ENCODE measurements around the gene SPAG9.
"Not testable (repeated sequence)": the region's sequence is repeated elsewhere in the genome, so short reads cannot be mapped to it uniquely, and the experiment has no call there.

- not testable (repeated sequence) for TF ChIP-seq CTCF (IDR thresholded peaks at IDR 0.05; ENCODE audit: poor library complexity); EZH2phosphoT487 (IDR thresholded peaks at IDR 0.05; ENCODE audit: low read depth, severe bottlenecking, unreplicated experiment)
Measured at GRCh38 chr17:51088868-51089267, 31.8 kb downstream of the SPAG9 start.

All from hepatocyte (in vitro differentiated cells).